Panc1 (cell line): Measurements from ENCODE around the gene MIS18A.

Experiments
- SIN3A ChIP-seq: IDR thresholded peaks from 2 replicates; pipeline ENCODE4 v1.6.1; 2012; ENCODE audit warnings: low read depth, mild to moderate bottlenecking, low read length, moderate library complexity, borderline replicate concordance; ENCODE audit not compliant: insufficient read depth
- TCF7L2 ChIP-seq: IDR thresholded peaks from 2 replicates; pipeline ENCODE4 v1.6.1; 2011; ENCODE audit warnings: mild to moderate bottlenecking, low read depth, low read length, inconsistent platforms
- TF ChIP-seq, protein P1 (sequence below): fragments of 450-650 bp; IDR thresholded peaks from 2 replicates; pipeline ENCODE4 v1.5.1; 2017; ENCODE audit warnings: mild to moderate bottlenecking
- TF ChIP-seq, protein P2 (sequence below), 2 experiments: IDR thresholded peaks; 2 replicates each; pipeline ENCODE4 v1.6.1; 2011 to 2012; ENCODE audit warnings: low read depth in 2 of 2, control low read depth in 1 of 2, low read length in 1 of 2, mild to moderate bottlenecking in 1 of 2, moderate library complexity in 1 of 2; ENCODE audit not compliant: insufficient read depth in 1 of 2

DNA sequence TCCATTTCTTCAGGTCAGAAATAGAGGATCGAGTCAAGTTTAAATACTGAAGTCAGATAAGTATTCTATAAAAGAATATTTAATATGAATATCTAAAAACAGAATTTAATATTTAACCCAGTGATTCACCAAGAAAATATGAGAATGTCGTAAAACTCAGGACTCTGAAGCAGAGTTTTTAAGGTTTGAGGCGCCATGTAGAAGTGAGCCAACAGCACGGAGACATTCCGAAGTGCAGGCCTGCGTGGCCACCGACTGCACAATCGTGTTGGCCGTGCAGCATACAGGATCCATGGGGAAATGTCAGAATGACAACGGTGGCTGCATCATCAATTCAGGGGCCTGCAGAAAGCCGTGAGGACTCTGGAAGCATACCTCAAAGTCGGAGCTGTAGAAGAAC, 43.3 kb upstream of the MIS18A start:
- TF ChIP-seq, protein P1, sequence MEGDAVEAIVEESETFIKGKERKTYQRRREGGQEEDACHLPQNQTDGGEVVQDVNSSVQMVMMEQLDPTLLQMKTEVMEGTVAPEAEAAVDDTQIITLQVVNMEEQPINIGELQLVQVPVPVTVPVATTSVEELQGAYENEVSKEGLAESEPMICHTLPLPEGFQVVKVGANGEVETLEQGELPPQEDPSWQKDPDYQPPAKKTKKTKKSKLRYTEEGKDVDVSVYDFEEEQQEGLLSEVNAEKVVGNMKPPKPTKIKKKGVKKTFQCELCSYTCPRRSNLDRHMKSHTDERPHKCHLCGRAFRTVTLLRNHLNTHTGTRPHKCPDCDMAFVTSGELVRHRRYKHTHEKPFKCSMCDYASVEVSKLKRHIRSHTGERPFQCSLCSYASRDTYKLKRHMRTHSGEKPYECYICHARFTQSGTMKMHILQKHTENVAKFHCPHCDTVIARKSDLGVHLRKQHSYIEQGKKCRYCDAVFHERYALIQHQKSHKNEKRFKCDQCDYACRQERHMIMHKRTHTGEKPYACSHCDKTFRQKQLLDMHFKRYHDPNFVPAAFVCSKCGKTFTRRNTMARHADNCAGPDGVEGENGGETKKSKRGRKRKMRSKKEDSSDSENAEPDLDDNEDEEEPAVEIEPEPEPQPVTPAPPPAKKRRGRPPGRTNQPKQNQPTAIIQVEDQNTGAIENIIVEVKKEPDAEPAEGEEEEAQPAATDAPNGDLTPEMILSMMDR = no peak
- no peak for TF ChIP-seq SIN3A
- TF ChIP-seq TCF7L2 = no peak
- TF ChIP-seq, protein P2, sequence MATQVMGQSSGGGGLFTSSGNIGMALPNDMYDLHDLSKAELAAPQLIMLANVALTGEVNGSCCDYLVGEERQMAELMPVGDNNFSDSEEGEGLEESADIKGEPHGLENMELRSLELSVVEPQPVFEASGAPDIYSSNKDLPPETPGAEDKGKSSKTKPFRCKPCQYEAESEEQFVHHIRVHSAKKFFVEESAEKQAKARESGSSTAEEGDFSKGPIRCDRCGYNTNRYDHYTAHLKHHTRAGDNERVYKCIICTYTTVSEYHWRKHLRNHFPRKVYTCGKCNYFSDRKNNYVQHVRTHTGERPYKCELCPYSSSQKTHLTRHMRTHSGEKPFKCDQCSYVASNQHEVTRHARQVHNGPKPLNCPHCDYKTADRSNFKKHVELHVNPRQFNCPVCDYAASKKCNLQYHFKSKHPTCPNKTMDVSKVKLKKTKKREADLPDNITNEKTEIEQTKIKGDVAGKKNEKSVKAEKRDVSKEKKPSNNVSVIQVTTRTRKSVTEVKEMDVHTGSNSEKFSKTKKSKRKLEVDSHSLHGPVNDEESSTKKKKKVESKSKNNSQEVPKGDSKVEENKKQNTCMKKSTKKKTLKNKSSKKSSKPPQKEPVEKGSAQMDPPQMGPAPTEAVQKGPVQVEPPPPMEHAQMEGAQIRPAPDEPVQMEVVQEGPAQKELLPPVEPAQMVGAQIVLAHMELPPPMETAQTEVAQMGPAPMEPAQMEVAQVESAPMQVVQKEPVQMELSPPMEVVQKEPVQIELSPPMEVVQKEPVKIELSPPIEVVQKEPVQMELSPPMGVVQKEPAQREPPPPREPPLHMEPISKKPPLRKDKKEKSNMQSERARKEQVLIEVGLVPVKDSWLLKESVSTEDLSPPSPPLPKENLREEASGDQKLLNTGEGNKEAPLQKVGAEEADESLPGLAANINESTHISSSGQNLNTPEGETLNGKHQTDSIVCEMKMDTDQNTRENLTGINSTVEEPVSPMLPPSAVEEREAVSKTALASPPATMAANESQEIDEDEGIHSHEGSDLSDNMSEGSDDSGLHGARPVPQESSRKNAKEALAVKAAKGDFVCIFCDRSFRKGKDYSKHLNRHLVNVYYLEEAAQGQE (IDR thresholded peaks at IDR 0.05; ENCODE audit: insufficient read depth in 1 of 2, low read depth in 2 of 2, low read length in 1 of 2) = no peak
